GM12878 (cell line): ENCODE measurements around the gene KRT4. TPM values are rescaled to one million over a fixed set of nuclear protein-coding genes. Genes with fewer than 3 reads are reported as not detected.

Source experiments
- ATAC-seq: fragments of 200-7000 bp; cut with Tn5 transposase; 3 replicates; pipeline ENCODE4 v1.9.1; 2020; ENCODE audit warnings: mild to moderate bottlenecking, moderate library complexity
- BruUV-seq: library from RNA; stranded (reverse); fragments of 400-500 nt; replicated peaks from 2 replicates; lab custom pipeline; 2021; lab: Mats Ljungman, UMichigan
- CTCF ChIA-PET: fragments of 300-600 bp; sonication (Branson Sonifier 250); formaldehyde crosslinking; extraction: SDS; loops from one replicate; lab custom pipeline; 2021; ENCODE audit warnings: inconsistent platforms; lab: Yijun Ruan, JAX
- POLR2A ChIA-PET: fragments of 350-600 bp; formaldehyde crosslinking; extraction: SDS; loops from one replicate; lab custom pipeline; 2021; ENCODE audit warnings: inconsistent platforms; lab: Charles Lee
- RAD21 ChIA-PET: fragments of 300-600 bp; sonication (Branson Sonifier 250); formaldehyde crosslinking; loops from one replicate; lab custom pipeline; 2023; ENCODE audit warnings: antibody characterized with exemption; ENCODE audit not compliant: unreplicated experiment; lab: Charles Lee
- SMC1A ChIA-PET: fragments of 300-600 bp; sonication (Branson Sonifier 250); formaldehyde crosslinking; loops from one replicate; lab custom pipeline; 2023; ENCODE audit not compliant: unreplicated experiment, uncharacterized antibody; lab: Charles Lee
- DNase-seq: peaks from one replicate; pipeline ENCODE4 v3.0.0-alpha.2; 2011; ENCODE audit warnings: low read depth, low spot score
- FAIRE-seq: peaks from 3 replicates; lab custom pipeline; 2011; peaks lifted over from hg19 to GRCh38; lab: Jason Lieb, UNC
- H2AFZ ChIP-seq: 2 replicates; pipeline ENCODE4 v1.6.0; 2011; ENCODE audit warnings: low read depth, low read length, control low read depth; ENCODE audit not compliant: control insufficient read depth
- H3K27ac ChIP-seq: 2 replicates; pipeline ENCODE4 v1.5.1; 2011; ENCODE audit warnings: control low read depth; ENCODE audit not compliant: control insufficient read depth, insufficient read depth
- H3K27me3 ChIP-seq, 2 experiments: replicated peaks in 1 of 2; 2 replicates each; pipeline versions ENCODE4 v1.6.0 to v1.6.1; 2011; ENCODE audit warnings: low read length in 1 of 2; ENCODE audit not compliant: control insufficient read depth in 2 of 2, insufficient read depth in 2 of 2
- H3K36me3 ChIP-seq, 2 experiments: 2 replicates each; pipeline ENCODE4 v1.5.1; 2011; ENCODE audit warnings: low read length in 1 of 2; ENCODE audit not compliant: control insufficient read depth in 2 of 2, insufficient read depth in 2 of 2
- H3K4me1 ChIP-seq: 2 replicates; pipeline ENCODE4 v1.6.1; 2011; ENCODE audit warnings: mild to moderate bottlenecking, low read length, moderate library complexity, mixed read lengths; ENCODE audit not compliant: control insufficient read depth, insufficient read depth
- H3K4me2 ChIP-seq: 2 replicates; pipeline ENCODE4 v1.6.0; 2011; ENCODE audit warnings: control low read depth; ENCODE audit not compliant: control insufficient read depth, insufficient read depth
- H3K4me3 ChIP-seq: fragments of 200-600 bp; sonication (generic); 2 replicates; pipeline ENCODE4 v1.5.1; 2016
- H3K79me2 ChIP-seq: 2 replicates; pipeline ENCODE4 v1.6.0; 2011; ENCODE audit warnings: low read length; ENCODE audit not compliant: control insufficient read depth, insufficient read depth
- H3K9ac ChIP-seq: 2 replicates; pipeline ENCODE4 v1.8.0; 2011; ENCODE audit warnings: low read length, control low read depth, mixed read lengths; ENCODE audit not compliant: control insufficient read depth, insufficient read depth
- H3K9me3 ChIP-seq: replicated peaks from 3 replicates; pipeline ENCODE4 v1.5.1; 2011; ENCODE audit warnings: mild to moderate bottlenecking, low read length; ENCODE audit not compliant: control insufficient read depth, insufficient read depth
- H4K20me1 ChIP-seq: 2 replicates; pipeline ENCODE4 v1.6.0; 2011; ENCODE audit not compliant: control insufficient read depth, insufficient read depth
- ATF2 ChIP-seq: IDR thresholded peaks from 2 replicates; pipeline ENCODE4 v1.6.1; 2012; ENCODE audit warnings: low read length, inconsistent platforms
- BACH1 ChIP-seq: fragments of 450-650 bp; IDR thresholded peaks from 2 replicates; pipeline ENCODE4 v1.6.1; 2017; ENCODE audit warnings: mild to moderate bottlenecking, borderline replicate concordance
- CBX3 ChIP-seq: fragments of 200-600 bp; sonication (generic); IDR thresholded peaks from 2 replicates; pipeline ENCODE4 v1.6.1; 2016; ENCODE audit warnings: low read depth, borderline replicate concordance
- CREM ChIP-seq: IDR thresholded peaks from 2 replicates; pipeline ENCODE4 v1.6.1; 2014; ENCODE audit warnings: antibody characterized with exemption, low read depth
- CTCF ChIP-seq, 3 experiments: IDR thresholded peaks in 2 of 3; conservative IDR thresholded peaks in 1 of 3; 2 replicates each; pipeline ENCODE4 v1.5.1; 2011; ENCODE audit warnings: low read depth in 3 of 3, low read length in 3 of 3, mild to moderate bottlenecking in 3 of 3, control low read depth in 2 of 3, moderate library complexity in 2 of 3, inconsistent platforms in 1 of 3, mixed read lengths in 1 of 3; ENCODE audit not compliant: control insufficient read depth in 2 of 3, insufficient read depth in 1 of 3; ENCODE audit errors: extremely low read depth in 1 of 3
- EED ChIP-seq: sonication (generic); IDR thresholded peaks from 2 replicates; pipeline ENCODE4 v1.6.1; 2016; ENCODE audit warnings: antibody characterized with exemption, low read depth
- ELK1 ChIP-seq: IDR thresholded peaks from 2 replicates; pipeline ENCODE4 v1.6.1; 2012; ENCODE audit warnings: low read depth, low read length, improper control_type of control experiment
- FOS ChIP-seq: IDR thresholded peaks from 3 replicates; pipeline ENCODE4 v1.6.1; 2011; ENCODE audit warnings: borderline replicate concordance; ENCODE audit not compliant: insufficient read length; ENCODE audit errors: extremely low read depth
- NR2C1 ChIP-seq: fragments of 450-650 bp; IDR thresholded peaks from 2 replicates; pipeline ENCODE4 v1.6.1; 2017; ENCODE audit warnings: antibody characterized with exemption, mild to moderate bottlenecking, moderate library complexity
- USF1 ChIP-seq: IDR thresholded peaks from 2 replicates; pipeline ENCODE4 v1.6.1; 2011; ENCODE audit warnings: borderline replicate concordance, low read depth, mild to moderate bottlenecking, moderate library complexity, mixed read lengths, low read length; ENCODE audit not compliant: insufficient read depth; ENCODE audit errors: extremely low read length
- WGBS: methylation state at CpG from one replicate; pipeline ENCODE4 v1.1.6; 2016; ENCODE audit warnings: low lambda C conversion rate; ENCODE audit not compliant: insufficient replicate concordance, insufficient coverage; ENCODE audit errors: missing lambda C conversion rate; 5-methylcytosine and 5-hydroxymethylcytosine counted together
- in situ Hi-C: fragments of 300-500 bp; cut with MboI; formaldehyde crosslinking; loops from 9 replicates; pipeline ENCODE4 v1.14.3; 2018; ENCODE audit warnings: mixed read lengths
- intact Hi-C: fragments of 100-400 bp; cut with micrococcal nuclease; formaldehyde crosslinking; loops from one replicate; pipeline ENCODE4 v1.14.2; 2022; ENCODE audit not compliant: unreplicated experiment
- polyA plus RNA-seq, 11 experiments: library from polyadenylated mRNA; depleted of rRNA in 4 of 11; unstranded in 6 of 11; stranded (reverse) in 5 of 11; fragments of >200 nt; fragmentation: Nextera tagmentation in 4 of 11; fragmentation: Illumina TruSeq in 1 of 11; extraction: Ambion mirVana in 4 of 11; extraction: Trizol in 1 of 11; gene quantifications; 1 replicate in 1 of 11; 2 replicates in 10 of 11; pipeline versions ENCODE4 v1.2.1 to v1.2.3, GENCODE V29; 2011 to 2016; ENCODE audit warnings: inconsistent platforms in 2 of 11, missing spikeins in 2 of 11, low read depth in 1 of 11
- total RNA-seq, 4 experiments: library from RNA; depleted of rRNA in 3 of 4; stranded (reverse); fragments of >200 nt in 3 of 4; fragmentation: Illumina TruSeq in 1 of 4; extraction: Trizol in 1 of 4; gene quantifications; 2 replicates each; pipeline versions ENCODE4 v1.2.1 to v1.2.3, GENCODE V29; 2013 to 2021

The KRT4 gene
- total and polyA plus RNA-seq, 10 of the 15 experiments (the other 5 are each of a cell fraction or from before 2014, with no cell fraction given) = not detected

- DNase-seq = no peak
- ChIA-PET POLR2A (interaction anchor here (0.6 kb wide), 1 partner anchor 1288 kb away, joined by 3 read pairs; no protein-coding TSS in a partner anchor), CTCF (no interaction called here), RAD21 (no interaction called here), SMC1A (no interaction called here)
- Histone ChIP-seq H3K9me3 (no peaks in the 10 kb centered on the region), H3K27me3 (peaks cover 0 to 5% of the 10 kb centered on the region in 2 experiments; a peak in 2 of 4 replicates), H3K79me2 (no peaks in the 10 kb centered on the region), H3K4me2 (no peak overlapping the region), H3K36me3 (no peaks in the 10 kb centered on the region), H3K4me1 (no peaks in the 10 kb centered on the region), H2AFZ (no peak overlapping the region), H4K20me1 (no peaks in the 10 kb centered on the region), H3K9ac (no peak overlapping the region), H3K27ac (no peak overlapping the region), H3K4me3 (no peak overlapping the region)
- intact Hi-C loops = no loop called here
- TF ChIP-seq BACH1 = no peak
- TF ChIP-seq CREM = no peak
- no peak for TF ChIP-seq NR2C1
- ATAC-seq = no peak
- BruUV-seq = no TSS peak
- FAIRE-seq = no peak
- in situ Hi-C loops = no loop called here
- WGBS = 2% methylated on average over 9 of the region's 9 CpGs
Measured at GRCh38 chr12:52811191-52812072, 2.5 kb downstream of the KRT4 start.

GRCh38 chr12:52810554-52810953, 3.4 kb downstream of the KRT4 start:
- ATAC-seq (no peak), DNase-seq (no peak), FAIRE-seq (no peak)
- ChIA-PET SMC1A (no interaction called here), RAD21 (no interaction called here), CTCF (no interaction called here), POLR2A (no interaction called here)
- Histone ChIP-seq H3K4me2 (no peak overlapping the region), H3K9ac (no peak overlapping the region), H3K27ac (no peak overlapping the region), H3K36me3 (no peaks in the 10 kb centered on the region), H3K4me3 (no peak overlapping the region), H3K79me2 (no peaks in the 10 kb centered on the region), H3K27me3 (peaks cover 0 to 5% of the 10 kb centered on the region in 2 experiments; a peak in 2 of 4 replicates), H2AFZ (no peak overlapping the region), H3K4me1 (no peaks in the 10 kb centered on the region), H4K20me1 (no peaks in the 10 kb centered on the region), H3K9me3 (no peaks in the 10 kb centered on the region)
- intact Hi-C loops (no loop called here), in situ Hi-C loops (no loop called here)
- 25% methylated on average over 5 of the region's 5 CpGs for WGBS
- no TSS peak for BruUV-seq
- TF ChIP-seq CBX3 = no peak
- no peak for TF ChIP-seq USF1
- no peak for TF ChIP-seq ATF2
- no peak for TF ChIP-seq ELK1
- no peak for TF ChIP-seq CTCF (IDR thresholded peaks at IDR 0.05 in 2 of 3, conservative IDR thresholded peaks at IDR 0.05 in 1 of 3; ENCODE audit: control insufficient read depth in 2 of 3, extremely low read depth in 1 of 3, insufficient read depth in 1 of 3, low read depth in 3 of 3, low read length in 3 of 3)
- no peak for TF ChIP-seq FOS
- no peak for TF ChIP-seq EED
